Measurements from ENCODE around the gene MYO1A. TPM values are rescaled to one million over a fixed set of nuclear protein-coding genes. Genes with fewer than 3 reads are reported as not detected.

The MYO1A gene
- total RNA-seq, 1 experiment from 2014 or later: 0.26 TPM

DNA sequence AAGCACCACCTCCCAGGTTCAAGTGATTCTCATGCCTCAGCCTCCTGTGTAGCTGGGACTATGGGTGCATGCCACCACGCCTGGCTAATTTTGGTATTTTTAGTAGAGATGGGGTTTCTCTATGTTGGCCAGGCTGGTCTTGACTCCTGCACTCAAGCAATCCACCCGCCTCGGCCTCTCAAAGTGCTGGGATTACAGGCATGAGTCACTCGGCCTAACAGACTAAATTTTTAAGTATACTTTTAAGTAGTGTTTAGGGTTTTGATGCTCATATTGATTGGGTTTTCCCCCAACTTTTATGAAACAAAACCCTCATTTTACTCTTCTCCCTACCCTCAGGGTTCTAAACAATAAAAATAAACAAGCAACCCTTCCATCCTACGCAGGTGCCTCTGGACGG is 5.5 kb downstream of the MYO1A start:
- Mint-ChIP-seq H3K4me3 (no peak overlapping the region), H3K36me3 (ENCODE audit: insufficient read depth in 1 of 3, low read depth in 3 of 3) (no peaks in the 10 kb centered on the region; a peak in 1 of 7 replicates), H3K4me1 (peaks cover 0 to 9% of the 10 kb centered on the region in 2 experiments; a peak in 2 of 4 replicates), H3K27me3 (ENCODE audit: low read depth) (peaks cover 10% of the 10 kb centered on the region), H3K9me3 (no peaks in the 10 kb centered on the region), H3K27ac (no peak overlapping the region)
- H3K9me3 ChIP-seq (ENCODE audit: control insufficient read depth, low read depth, low read length): no peaks in the 10 kb centered on the region
- no peak overlapping the region for H3K56ac ChIP-seq (ENCODE audit: insufficient read length, low read depth, low read length)
- H4K91ac ChIP-seq (ENCODE audit: insufficient read length, low read depth, low read length): no peak overlapping the region
- no peak overlapping the region for H3K14ac ChIP-seq (ENCODE audit: insufficient read depth, low read length)
- no peaks in the 10 kb centered on the region for H3K23me2 ChIP-seq (ENCODE audit: insufficient read length, low read depth, low read length, poor library complexity, severe bottlenecking)
- no peak overlapping the region for H3K23ac ChIP-seq (ENCODE audit: insufficient read length, low read depth, low read length)
- no peak overlapping the region for H2AK5ac ChIP-seq (ENCODE audit: insufficient read length, low read length)
- WGBS (ENCODE audit: extremely low coverage, insufficient read length, low lambda C conversion rate): no CpG with 5 or more reads among the region's 6 CpGs
- no peak overlapping the region for H4K5ac ChIP-seq (ENCODE audit: insufficient read length, low read depth, low read length)
- H2BK120ac ChIP-seq (ENCODE audit: low read depth, low read length, poor library complexity, severe bottlenecking): no peak overlapping the region
- H3K27me3 ChIP-seq (ENCODE audit: insufficient read depth, low read length): no peaks in the 10 kb centered on the region
- H4K20me1 ChIP-seq (ENCODE audit: control insufficient read depth, insufficient read depth, insufficient read length): no peaks in the 10 kb centered on the region
- H2BK12ac ChIP-seq (ENCODE audit: insufficient read length, low read depth, low read length): no peak overlapping the region
- H3K4me1 ChIP-seq (ENCODE audit: insufficient read depth, low read length): no peaks in the 10 kb centered on the region
- TF ChIP-seq, protein P1, sequence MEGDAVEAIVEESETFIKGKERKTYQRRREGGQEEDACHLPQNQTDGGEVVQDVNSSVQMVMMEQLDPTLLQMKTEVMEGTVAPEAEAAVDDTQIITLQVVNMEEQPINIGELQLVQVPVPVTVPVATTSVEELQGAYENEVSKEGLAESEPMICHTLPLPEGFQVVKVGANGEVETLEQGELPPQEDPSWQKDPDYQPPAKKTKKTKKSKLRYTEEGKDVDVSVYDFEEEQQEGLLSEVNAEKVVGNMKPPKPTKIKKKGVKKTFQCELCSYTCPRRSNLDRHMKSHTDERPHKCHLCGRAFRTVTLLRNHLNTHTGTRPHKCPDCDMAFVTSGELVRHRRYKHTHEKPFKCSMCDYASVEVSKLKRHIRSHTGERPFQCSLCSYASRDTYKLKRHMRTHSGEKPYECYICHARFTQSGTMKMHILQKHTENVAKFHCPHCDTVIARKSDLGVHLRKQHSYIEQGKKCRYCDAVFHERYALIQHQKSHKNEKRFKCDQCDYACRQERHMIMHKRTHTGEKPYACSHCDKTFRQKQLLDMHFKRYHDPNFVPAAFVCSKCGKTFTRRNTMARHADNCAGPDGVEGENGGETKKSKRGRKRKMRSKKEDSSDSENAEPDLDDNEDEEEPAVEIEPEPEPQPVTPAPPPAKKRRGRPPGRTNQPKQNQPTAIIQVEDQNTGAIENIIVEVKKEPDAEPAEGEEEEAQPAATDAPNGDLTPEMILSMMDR (conservative IDR thresholded peaks at IDR 0.05): no peak
- no peak overlapping the region for H2BK5ac ChIP-seq (ENCODE audit: insufficient read length, low read length)
- H2AFZ ChIP-seq (ENCODE audit: low read length): no peak overlapping the region
- H2BK15ac ChIP-seq (ENCODE audit: low read depth, low read length): no peak overlapping the region
- no peak overlapping the region for H2BK20ac ChIP-seq (ENCODE audit: low read depth, low read length, poor library complexity, severe bottlenecking)
- H3K27ac ChIP-seq (ENCODE audit: insufficient read length, low read depth, low read length): no peak overlapping the region
- no peak overlapping the region for H3T11ph ChIP-seq (ENCODE audit: low read length)
- H4K8ac ChIP-seq (replicated peaks; ENCODE audit: insufficient read length, low read depth, low read length): no peak overlapping the region
- H3K79me1 ChIP-seq (ENCODE audit: insufficient read depth, low read depth, low read length, poor library complexity, severe bottlenecking): no peaks in the 10 kb centered on the region
- no peak for DNase-seq
- H3K9ac ChIP-seq (ENCODE audit: extremely low read depth, insufficient read length, low read length): no peak overlapping the region
- H3K18ac ChIP-seq (ENCODE audit: insufficient read length, low read depth, low read length): no peak overlapping the region
- no peak overlapping the region for H3K4me2 ChIP-seq (ENCODE audit: insufficient read depth, insufficient read length, low read length)
- no peak overlapping the region for H3K4ac ChIP-seq (ENCODE audit: low read depth, low read length)
- no peaks in the 10 kb centered on the region for H3K79me2 ChIP-seq (ENCODE audit: insufficient read depth, low read length)

Measured in H9 (cell line).